Prostate gland (tissue), 2 donors: ENCODE data around the gene JDP2. TPM values are rescaled to one million over a fixed set of nuclear protein-coding genes. Genes with fewer than 3 reads are reported as not detected.

Source experiments
- DNase-seq: peaks from one replicate; pipeline ENCODE4 v3.0.0-alpha.2; 2019; ENCODE audit warnings: low spot score
- H3K27ac ChIP-seq, 2 donors: fragments of 200-600 bp; sonication (generic); 2 replicates each; pipeline ENCODE4 v1.5.1; 2017 to 2019
- H3K27me3 ChIP-seq: fragments of 200-600 bp; sonication (generic); replicated peaks from 2 replicates; pipeline ENCODE4 v1.5.1; 2019; ENCODE audit not compliant: insufficient read depth
- H3K36me3 ChIP-seq, 2 donors: fragments of 200-600 bp; sonication (generic); 1 replicate in 1 of 2; 2 replicates in 1 of 2; pipeline versions ENCODE4 v1.5.1 to v1.8.1; 2017 to 2019
- H3K4me1 ChIP-seq: fragments of 200-600 bp; sonication (generic); replicated peaks from 2 replicates; pipeline ENCODE4 v1.5.1; 2019
- H3K4me3 ChIP-seq, 2 donors: fragments of 200-600 bp; sonication (generic); 2 replicates each; pipeline ENCODE4 v1.5.1; 2017 to 2019
- H3K9me3 ChIP-seq: fragments of 200-600 bp; sonication (generic); 2 replicates; pipeline ENCODE4 v1.5.1; 2017
- CTCF ChIP-seq, 4 experiments: fragments of 200-600 bp in 2 of 4; fragments of 450-650 bp in 2 of 4; sonication (generic) in 2 of 4; IDR thresholded peaks; 1 replicate in 3 of 4; 2 replicates in 1 of 4; pipeline ENCODE4 v1.5.1; 2016 to 2019; ENCODE audit warnings: antibody characterized with exemption in 4 of 4, mild to moderate bottlenecking in 2 of 4, moderate library complexity in 2 of 4
- POLR2A ChIP-seq: fragments of 450-650 bp; IDR thresholded peaks from one replicate; pipeline ENCODE4 v1.6.1; 2016; ENCODE audit warnings: antibody characterized with exemption, mild to moderate bottlenecking
- POLR2AphosphoS5 ChIP-seq: sonication (generic); formaldehyde crosslinking; IDR thresholded peaks from one replicate; pipeline ENCODE4 v1.6.1; 2017; ENCODE audit warnings: antibody characterized with exemption
- WGBS: methylation state at CpG from one replicate; pipeline ENCODE4 v1.1.5; 2018; 5-methylcytosine and 5-hydroxymethylcytosine counted together
- intact Hi-C: fragments of 100-400 bp; cut with DNase I; formaldehyde crosslinking; loops from one replicate; pipeline ENCODE4 v1.14.2; 2022
- total RNA-seq, 2 donors: library from RNA; depleted of rRNA; stranded (reverse); fragments of >200 nt; gene quantifications; one replicate each; pipeline ENCODE4 v1.1.0, GENCODE V29; 2016

JDP2 gene
- total RNA-seq, 2 donors from 2014 or later = 27.1 to 34.0 TPM

- no peak overlapping the region for H3K27ac ChIP-seq
- TF ChIP-seq POLR2AphosphoS5 = no peak
- no peak for TF ChIP-seq CTCF (IDR thresholded peaks at IDR 0.05)
- no peak for TF ChIP-seq POLR2A
- intact Hi-C loops = no loop called here
- H3K36me3 ChIP-seq = no peaks in the 10 kb centered on the region
- H3K9me3 ChIP-seq = no peaks in the 10 kb centered on the region
- H3K4me3 ChIP-seq = no peak overlapping the region
- no peaks in the 10 kb centered on the region for H3K4me1 ChIP-seq
- 80% methylated on average over 2 of the region's 2 CpGs for WGBS
- no peak for DNase-seq
- no peaks in the 10 kb centered on the region for H3K27me3 ChIP-seq
Observed at GRCh38 chr14:75461755-75462349, 34.0 kb downstream of the JDP2 start.

GRCh38 chr14:75464626-75465025 is 36.8 kb downstream of the JDP2 start:
- TF ChIP-seq POLR2AphosphoS5 (no peak), CTCF (IDR thresholded peaks at IDR 0.05) (no peak), POLR2A (no peak)
- no peaks in the 10 kb centered on the region for H3K9me3 ChIP-seq
- no peak overlapping the region for H3K4me3 ChIP-seq
- H3K4me1 ChIP-seq = no peaks in the 10 kb centered on the region
- no peak overlapping the region for H3K27ac ChIP-seq
- intact Hi-C loops = loop anchor here (5.0 kb wide), 1 partner anchor 37 kb away; the partner anchor contains the start of gene JDP2
- no peaks in the 10 kb centered on the region for H3K27me3 ChIP-seq
- no peaks in the 10 kb centered on the region for H3K36me3 ChIP-seq
- 88% methylated on average over 6 of the region's 6 CpGs for WGBS
- DNase-seq = no peak

- no peak overlapping the region for H3K27ac ChIP-seq
- H3K36me3 ChIP-seq = no peaks in the 10 kb centered on the region
- H3K27me3 ChIP-seq = no peaks in the 10 kb centered on the region
- no peaks in the 10 kb centered on the region for H3K4me1 ChIP-seq
- intact Hi-C loops = loop anchor here (5.0 kb wide), 1 partner anchor 40 kb away; the partner anchor contains the start of gene JDP2
- no peaks in the 10 kb centered on the region for H3K9me3 ChIP-seq
- H3K4me3 ChIP-seq = no peak overlapping the region
- 92% methylated on average over 11 of the region's 11 CpGs for WGBS
- no peak for TF ChIP-seq POLR2A
- TF ChIP-seq CTCF (IDR thresholded peaks at IDR 0.05) = no peak
- DNase-seq = no peak
Observed at GRCh38 chr14:75467763-75468162, 39.9 kb downstream of the JDP2 start.

GRCh38 chr14:75469164-75469563 is 41.3 kb downstream of the JDP2 start:
- no peak for DNase-seq
- H3K36me3 ChIP-seq = no peaks in the 10 kb centered on the region
- H3K27me3 ChIP-seq = no peaks in the 10 kb centered on the region
- TF ChIP-seq CTCF (IDR thresholded peaks at IDR 0.05) (no peak), POLR2A (no peak), POLR2AphosphoS5 (no peak)
- no peak overlapping the region for H3K4me3 ChIP-seq
- 93% methylated on average over 16 of the region's 16 CpGs for WGBS
- no peaks in the 10 kb centered on the region for H3K9me3 ChIP-seq
- H3K4me1 ChIP-seq = no peaks in the 10 kb centered on the region
- H3K27ac ChIP-seq = no peak overlapping the region
- intact Hi-C loops = loop anchor here (5.0 kb wide), 1 partner anchor 42 kb away; the partner anchor contains the start of gene JDP2

GRCh38 chr14:75469606-75470237 is 41.9 kb downstream of the JDP2 start:
- H3K27me3 ChIP-seq = no peaks in the 10 kb centered on the region
- H3K36me3 ChIP-seq = no peaks in the 10 kb centered on the region
- TF ChIP-seq CTCF (IDR thresholded peaks at IDR 0.05) (peak in 1 of 4 experiments; percentile 7), POLR2AphosphoS5 (peak; percentile 51), POLR2A (no peak)
- H3K9me3 ChIP-seq = no peaks in the 10 kb centered on the region
- intact Hi-C loops = loop anchor here (5.0 kb wide), 1 partner anchor 42 kb away; the partner anchor contains the start of gene JDP2
- peak overlapping the region in 1 of 2 donors; percentile 0 for H3K4me3 ChIP-seq
- DNase-seq = peak; percentile 88
- peak overlapping the region in 1 of 2 donors; percentile 28 for H3K27ac ChIP-seq
- H3K4me1 ChIP-seq = no peaks in the 10 kb centered on the region
- 23% methylated on average over 22 of the region's 25 CpGs for WGBS
